ENCODE data around the gene ANXA6. TPM values are rescaled to one million over a fixed set of nuclear protein-coding genes. Genes with fewer than 3 reads are reported as not detected.

The ANXA6 gene
- total RNA-seq, 2 experiments from 2014 or later = 481 to 495 TPM

DNA sequence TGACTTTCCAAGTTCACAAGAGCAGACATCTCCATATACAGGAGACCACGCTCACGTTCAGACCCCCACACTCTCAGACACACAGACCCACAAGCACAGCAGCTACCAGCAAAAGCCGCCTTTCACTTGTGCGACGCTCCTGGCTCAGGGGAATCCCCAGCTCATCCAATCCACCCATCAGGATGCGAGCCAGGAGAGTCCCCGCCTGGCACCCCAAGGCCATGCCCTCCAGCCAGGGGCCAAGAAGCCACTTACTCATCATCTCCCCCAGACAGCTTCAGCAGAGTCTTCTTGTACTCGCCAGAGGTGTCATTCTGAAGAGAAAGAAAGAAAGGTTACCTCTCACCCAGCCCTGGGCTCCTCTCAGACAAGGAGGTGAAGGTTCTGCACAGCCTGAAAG, 29.7 kb downstream of the ANXA6 start:
- no peak for DNase-seq
- H3K27me3 Mint-ChIP-seq (ENCODE audit: low read depth) = no peaks in the 10 kb centered on the region
- H3K4me1 Mint-ChIP-seq (ENCODE audit: low read depth) = peaks cover 57% of the 10 kb centered on the region
- no peaks in the 10 kb centered on the region for H3K9me3 Mint-ChIP-seq (ENCODE audit: insufficient read depth)
- H3K36me3 Mint-ChIP-seq (ENCODE audit: low read depth) = peaks cover 85% of the 10 kb centered on the region
- ATAC-seq = no peak
- POLR2A ChIA-PET = no interaction called here
- peak overlapping the region; percentile 47 for H3K27ac Mint-ChIP-seq
- CTCF ChIA-PET = interaction anchor here (3.4 to 10.2 kb wide), 4 partner anchors 13 to 110 kb away, joined by 43 to 491 read pairs (median 137); partner anchors contain the start of gene ANXA6
- no peak overlapping the region for H3K4me3 Mint-ChIP-seq

DNA sequence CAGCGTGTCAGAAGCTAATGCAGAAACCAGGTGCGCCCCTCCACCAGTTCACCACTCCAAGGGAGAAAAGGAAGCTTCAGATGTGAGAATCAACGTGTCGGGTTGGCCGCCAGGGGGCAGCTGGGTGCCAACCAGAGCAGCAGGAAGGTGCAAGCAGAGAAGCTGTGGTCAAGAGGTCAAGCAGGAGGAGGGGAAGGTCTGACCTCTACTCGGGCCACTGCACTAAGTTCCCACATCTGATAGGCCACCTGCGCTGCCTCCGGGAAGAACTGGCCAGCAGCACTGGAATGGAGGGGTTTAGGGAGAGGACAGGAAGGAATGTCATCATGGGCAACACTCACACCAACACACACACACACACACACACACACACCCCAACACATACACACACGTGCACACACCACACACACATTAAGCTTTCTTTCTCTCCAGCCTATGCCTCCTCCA, 31.4 kb downstream of the ANXA6 start:
- no peak overlapping the region for H3K4me3 Mint-ChIP-seq
- CTCF ChIA-PET = interaction anchor here (0.7 to 10.2 kb wide), 47 partner anchors 9 to 676 kb away, joined by 3 to 491 read pairs (median 7); partner anchors contain the start of genes ANXA6, CCDC69, RPS14 and TNIP1
- POLR2A ChIA-PET = interaction anchor here (0.7 to 2.4 kb wide), 10 partner anchors 15 to 112 kb away, joined by 3 to 16 read pairs (median 5); partner anchors contain the start of genes ANXA6 and CCDC69
- H3K4me1 Mint-ChIP-seq (ENCODE audit: low read depth) = peaks cover 43% of the 10 kb centered on the region
- no peaks in the 10 kb centered on the region for H3K27me3 Mint-ChIP-seq (ENCODE audit: low read depth)
- H3K36me3 Mint-ChIP-seq (ENCODE audit: low read depth) = peaks cover 84% of the 10 kb centered on the region
- ATAC-seq (peak; percentile 67), DNase-seq (peak; percentile 78)
- H3K9me3 Mint-ChIP-seq (ENCODE audit: insufficient read depth) = no peaks in the 10 kb centered on the region
- H3K27ac Mint-ChIP-seq = peak overlapping the region; percentile 88

DNA sequence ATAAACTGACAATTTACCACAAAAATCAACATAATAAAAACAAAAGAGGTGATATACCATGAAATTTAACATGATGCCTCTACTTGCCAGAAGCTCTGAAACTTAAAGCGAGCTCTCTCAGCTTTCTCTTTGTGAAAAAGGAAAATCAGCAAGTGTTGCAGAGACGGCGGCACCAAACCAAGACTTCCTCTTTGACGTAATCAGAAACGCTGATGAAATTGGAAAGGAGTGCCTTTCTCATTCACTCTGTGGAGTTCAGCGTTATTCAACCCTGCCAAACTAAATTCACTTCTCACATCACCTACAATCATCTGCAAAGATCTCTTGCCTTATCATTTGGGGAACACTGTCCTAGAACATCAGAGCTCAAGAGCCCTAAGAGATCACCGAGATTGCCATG, 32.2 kb downstream of the ANXA6 start:
- ATAC-seq (peak; percentile 59), DNase-seq (peak; percentile 55)
- Mint-ChIP-seq H3K36me3 (ENCODE audit: low read depth) (peaks cover 83% of the 10 kb centered on the region), H3K27ac (peak overlapping the region; percentile 88), H3K9me3 (ENCODE audit: insufficient read depth) (no peaks in the 10 kb centered on the region), H3K27me3 (ENCODE audit: low read depth) (no peaks in the 10 kb centered on the region), H3K4me3 (peak overlapping the region; percentile 28), H3K4me1 (ENCODE audit: low read depth) (peaks cover 39% of the 10 kb centered on the region)
- ChIA-PET POLR2A (interaction anchor here (0.6 to 2.4 kb wide), 9 partner anchors 16 to 127 kb away, joined by 3 to 16 read pairs (median 6); partner anchors contain the start of gene ANXA6), CTCF (interaction anchor here (0.7 to 10.2 kb wide), 46 partner anchors 10 to 676 kb away, joined by 3 to 491 read pairs (median 7); partner anchors contain the start of genes ANXA6, CCDC69, GM2A and RPS14)

DNA sequence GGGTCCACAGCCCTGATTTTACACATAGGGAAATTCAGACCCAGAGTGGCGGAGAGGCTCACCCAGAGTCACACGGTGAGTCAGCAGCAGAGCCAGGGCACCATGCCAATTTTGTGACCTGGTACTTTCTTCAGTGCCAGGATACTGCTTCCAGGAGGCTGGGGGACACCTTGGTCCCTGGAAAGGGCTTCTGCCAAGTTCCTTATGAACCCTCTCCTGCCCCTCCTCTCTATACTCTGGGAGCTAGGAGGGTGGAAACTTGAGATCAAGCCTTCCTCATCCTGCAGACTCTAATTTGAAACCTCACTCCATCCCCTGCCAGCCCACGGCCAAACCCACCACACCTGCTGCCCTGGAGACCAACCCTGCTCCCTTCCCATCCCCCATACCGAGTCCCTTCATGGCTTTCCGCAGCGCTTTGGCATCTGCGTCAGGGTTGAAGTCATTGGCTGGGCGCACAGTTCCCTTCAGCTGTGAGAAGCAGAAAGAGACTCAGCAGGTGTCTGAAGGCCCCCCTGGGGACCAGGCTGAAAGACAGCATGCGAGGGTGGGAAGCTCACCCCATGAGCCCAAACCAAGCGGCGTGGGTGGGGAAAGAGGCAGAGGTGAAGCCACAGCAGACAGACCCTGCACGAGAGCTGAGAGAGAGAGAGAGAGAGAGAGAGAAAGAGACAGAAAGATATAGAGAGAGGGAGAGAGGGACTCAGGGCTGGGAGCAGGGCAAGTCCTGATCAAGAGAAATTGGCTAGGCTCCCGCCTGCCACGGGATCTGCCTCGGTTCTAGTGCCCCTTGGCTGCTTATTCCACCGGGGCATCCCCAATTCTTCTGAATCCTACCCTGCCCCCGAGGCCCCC, 33.5 kb downstream of the ANXA6 start:
- ChIA-PET CTCF (interaction anchor here (2.1 to 10.2 kb wide), 11 partner anchors 9 to 114 kb away, joined by 9 to 491 read pairs (median 33); partner anchors contain the start of genes ANXA6 and CCDC69), POLR2A (interaction anchor here (0.6 to 2.4 kb wide), 2 partner anchors 26 to 116 kb away, joined by 3 to 16 read pairs; no protein-coding TSS in a partner anchor)
- H3K4me1 Mint-ChIP-seq (ENCODE audit: low read depth) = peaks cover 39% of the 10 kb centered on the region
- H3K9me3 Mint-ChIP-seq (ENCODE audit: insufficient read depth) = no peaks in the 10 kb centered on the region
- H3K36me3 Mint-ChIP-seq (ENCODE audit: low read depth) = peaks cover 84% of the 10 kb centered on the region
- no peak overlapping the region for H3K4me3 Mint-ChIP-seq
- no peaks in the 10 kb centered on the region for H3K27me3 Mint-ChIP-seq (ENCODE audit: low read depth)
- no peak for DNase-seq
- ATAC-seq = no peak
- H3K27ac Mint-ChIP-seq = peak overlapping the region; percentile 82

DNA sequence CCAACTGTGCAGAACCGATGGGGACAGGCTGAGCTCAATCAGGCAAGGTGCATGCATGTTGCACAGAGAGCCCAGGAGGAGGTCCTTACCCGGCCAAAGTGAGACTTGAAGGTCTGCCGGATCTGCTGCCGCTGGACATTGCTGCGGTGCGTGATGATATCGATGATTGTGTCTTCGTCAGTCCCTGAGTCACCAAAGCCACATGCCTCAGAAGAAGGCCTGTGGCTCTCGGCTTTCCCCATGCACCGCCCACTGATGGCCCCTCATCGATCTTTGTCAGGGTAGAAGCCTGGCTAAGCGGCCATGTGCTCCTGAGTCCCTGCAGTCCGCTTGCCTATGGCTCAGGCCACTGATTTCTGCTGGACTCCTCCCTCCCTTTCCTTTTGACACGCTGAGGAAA, 34.8 kb downstream of the ANXA6 start:
- POLR2A ChIA-PET = no interaction called here
- H3K36me3 Mint-ChIP-seq (ENCODE audit: low read depth) = peaks cover 81% of the 10 kb centered on the region
- no peak overlapping the region for H3K4me3 Mint-ChIP-seq
- H3K9me3 Mint-ChIP-seq (ENCODE audit: insufficient read depth) = no peaks in the 10 kb centered on the region
- H3K27ac Mint-ChIP-seq = peak overlapping the region; percentile 13
- no peak for ATAC-seq
- no peaks in the 10 kb centered on the region for H3K27me3 Mint-ChIP-seq (ENCODE audit: low read depth)
- CTCF ChIA-PET = interaction anchor here (0.7 to 10.2 kb wide), 5 partner anchors 30 to 118 kb away, joined by 3 to 491 read pairs (median 10); partner anchors contain the start of gene ANXA6
- peaks cover 39% of the 10 kb centered on the region for H3K4me1 Mint-ChIP-seq (ENCODE audit: low read depth)
- DNase-seq = no peak

DNA sequence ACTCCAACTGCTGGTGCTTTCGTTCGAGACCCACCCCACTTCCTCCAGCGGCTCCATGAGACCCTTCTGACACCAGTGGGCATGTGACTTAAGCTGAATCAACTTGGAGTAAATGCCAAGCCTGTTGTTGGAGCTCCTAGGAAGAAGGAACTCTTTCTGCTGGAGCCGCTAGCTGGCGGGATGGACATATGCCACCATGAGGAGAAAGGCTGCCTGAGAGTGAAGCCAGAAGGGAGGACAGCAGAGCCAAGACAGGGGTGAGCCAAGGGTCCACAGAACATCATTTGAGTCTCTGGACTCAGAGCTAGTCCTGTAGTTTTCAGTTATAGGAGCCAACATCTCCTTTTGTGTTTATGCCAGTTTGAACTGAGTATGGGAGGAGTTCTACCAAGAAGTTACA, 35.9 kb downstream of the ANXA6 start:
- ATAC-seq (no peak), DNase-seq (no peak)
- H3K36me3 Mint-ChIP-seq (ENCODE audit: low read depth) = peaks cover 83% of the 10 kb centered on the region
- no peaks in the 10 kb centered on the region for H3K9me3 Mint-ChIP-seq (ENCODE audit: insufficient read depth)
- CTCF ChIA-PET = interaction anchor here (0.9 to 10.2 kb wide), 4 partner anchors 26 to 72 kb away, joined by 3 to 491 read pairs (median 6); no protein-coding TSS in a partner anchor
- no peak overlapping the region for H3K4me3 Mint-ChIP-seq
- no peaks in the 10 kb centered on the region for H3K27me3 Mint-ChIP-seq (ENCODE audit: low read depth)
- POLR2A ChIA-PET = no interaction called here
- H3K4me1 Mint-ChIP-seq (ENCODE audit: low read depth) = peaks cover 30% of the 10 kb centered on the region
- H3K27ac Mint-ChIP-seq = no peak overlapping the region

DNA sequence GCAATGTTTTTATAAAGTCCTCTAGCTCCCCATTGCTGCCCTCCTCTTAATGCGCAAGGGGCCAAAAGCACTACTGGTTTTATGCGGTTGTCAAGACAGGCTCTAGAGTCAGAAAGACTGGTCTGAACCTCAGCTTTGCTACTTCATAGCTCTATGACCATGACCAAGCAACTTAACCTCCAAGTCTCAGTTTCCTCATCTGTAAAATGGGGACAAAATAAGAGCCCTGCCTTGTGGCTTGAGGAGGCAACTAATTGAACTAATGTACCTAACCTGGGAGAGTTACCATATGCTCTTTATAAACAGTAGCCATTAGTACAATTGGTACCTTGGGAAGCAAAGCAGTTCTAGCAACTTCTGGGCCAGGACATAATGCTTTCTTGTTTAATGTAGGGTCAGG, 36.5 kb downstream of the ANXA6 start:
- no peaks in the 10 kb centered on the region for H3K27me3 Mint-ChIP-seq (ENCODE audit: low read depth)
- no peak for ATAC-seq
- peaks cover 25% of the 10 kb centered on the region for H3K4me1 Mint-ChIP-seq (ENCODE audit: low read depth)
- no peaks in the 10 kb centered on the region for H3K9me3 Mint-ChIP-seq (ENCODE audit: insufficient read depth)
- no peak for DNase-seq
- no peak overlapping the region for H3K4me3 Mint-ChIP-seq
- ChIA-PET POLR2A (no interaction called here), CTCF (interaction anchor here (1.3 to 10.2 kb wide), 3 partner anchors 45 to 71 kb away, joined by 3 to 491 read pairs (median 10); no protein-coding TSS in a partner anchor)
- H3K27ac Mint-ChIP-seq = no peak overlapping the region
- H3K36me3 Mint-ChIP-seq (ENCODE audit: low read depth) = peaks cover 82% of the 10 kb centered on the region

DNA sequence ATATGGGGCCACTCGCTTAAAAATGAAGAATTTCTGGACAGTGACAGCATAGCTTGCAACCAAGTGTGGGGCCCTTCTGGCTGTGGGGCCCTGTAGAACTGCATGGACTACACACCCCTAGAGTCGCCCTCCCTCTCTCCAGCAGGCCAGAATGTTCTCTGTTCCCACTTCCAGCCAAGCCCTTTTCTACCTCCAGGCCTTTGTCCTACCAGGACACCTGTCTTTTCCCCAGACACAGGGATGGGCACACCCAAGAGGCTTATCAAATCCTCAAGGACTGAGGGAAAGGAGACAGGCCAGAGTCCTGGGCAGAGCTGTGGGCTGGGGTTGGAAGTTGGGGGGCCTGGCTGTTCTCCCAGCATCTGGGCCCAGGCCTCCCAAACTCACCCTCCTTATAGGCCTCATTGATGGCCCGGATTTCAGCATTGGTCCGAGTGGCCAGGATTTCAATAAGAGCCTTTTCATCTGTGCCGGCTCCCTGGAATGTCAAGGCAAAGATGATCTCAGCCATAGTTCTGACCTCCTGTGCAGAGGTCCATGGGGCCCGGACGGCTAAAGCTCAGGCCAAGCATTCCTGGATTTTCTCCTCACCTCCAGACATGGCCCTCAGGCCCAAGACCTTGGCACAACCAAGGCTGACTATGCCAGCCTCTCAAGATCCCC, 38.5 kb downstream of the ANXA6 start:
- CTCF ChIA-PET = interaction anchor here (13.4 kb wide), 1 partner anchor 69 kb away, joined by 297 read pairs; no protein-coding TSS in a partner anchor
- ATAC-seq = no peak
- DNase-seq = no peak
- Mint-ChIP-seq H3K4me1 (ENCODE audit: low read depth) (peaks cover 7% of the 10 kb centered on the region), H3K9me3 (ENCODE audit: insufficient read depth) (no peaks in the 10 kb centered on the region), H3K36me3 (ENCODE audit: low read depth) (peaks cover 70% of the 10 kb centered on the region), H3K4me3 (no peak overlapping the region), H3K27me3 (ENCODE audit: low read depth) (no peaks in the 10 kb centered on the region), H3K27ac (no peak overlapping the region)
- POLR2A ChIA-PET = interaction anchor here (0.9 kb wide), 1 partner anchor 56 kb away, joined by 3 read pairs; no protein-coding TSS in a partner anchor

DNA sequence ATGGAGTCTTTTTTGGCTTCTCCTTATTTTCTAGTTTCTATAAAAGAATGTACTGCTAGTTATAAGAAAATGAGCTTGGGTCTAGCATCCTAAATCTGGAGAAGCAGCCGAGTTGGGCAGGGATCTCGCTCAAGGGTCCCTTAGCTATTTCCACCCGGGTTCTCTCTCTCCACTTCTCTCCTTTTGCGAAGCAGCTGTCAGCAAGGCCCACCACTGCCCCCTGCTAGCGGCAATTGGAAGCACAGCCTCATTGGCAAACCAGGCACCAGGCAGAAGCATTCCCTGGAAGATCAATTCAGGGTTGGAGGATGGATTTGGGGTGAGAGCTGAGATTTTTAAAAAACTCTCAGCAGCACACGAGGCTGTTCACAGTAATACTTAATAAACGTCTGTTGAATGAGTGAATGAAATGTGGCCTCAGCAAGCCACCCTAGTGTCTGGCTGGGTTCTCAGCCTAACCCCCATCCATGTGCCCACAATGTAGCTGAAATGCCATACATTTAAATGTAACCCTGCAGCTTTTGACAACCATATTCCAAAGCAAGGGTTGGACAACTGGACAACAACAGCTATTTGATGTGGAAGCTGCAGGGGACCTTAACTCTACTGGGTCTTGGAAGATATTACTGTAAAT, 42.2 kb downstream of the ANXA6 start:
- no peaks in the 10 kb centered on the region for H3K27me3 Mint-ChIP-seq (ENCODE audit: low read depth)
- peaks cover 2% of the 10 kb centered on the region for H3K4me1 Mint-ChIP-seq (ENCODE audit: low read depth)
- no peak overlapping the region for H3K4me3 Mint-ChIP-seq
- ATAC-seq (peak; percentile 76), DNase-seq (peak; percentile 77)
- H3K27ac Mint-ChIP-seq = peak overlapping the region; percentile 61
- ChIA-PET POLR2A (interaction anchor here (0.6 to 1.1 kb wide), 5 partner anchors 14 to 124 kb away, joined by 3 to 4 read pairs (median 3); no protein-coding TSS in a partner anchor), CTCF (interaction anchor here (0.6 to 13.4 kb wide), 65 partner anchors 11 to 665 kb away, joined by 3 to 297 read pairs (median 5); partner anchors contain the start of genes ANXA6, DCTN4, IRGM and TNIP1)
- H3K36me3 Mint-ChIP-seq (ENCODE audit: low read depth) = peaks cover 54% of the 10 kb centered on the region
- no peaks in the 10 kb centered on the region for H3K9me3 Mint-ChIP-seq (ENCODE audit: insufficient read depth)

DNA sequence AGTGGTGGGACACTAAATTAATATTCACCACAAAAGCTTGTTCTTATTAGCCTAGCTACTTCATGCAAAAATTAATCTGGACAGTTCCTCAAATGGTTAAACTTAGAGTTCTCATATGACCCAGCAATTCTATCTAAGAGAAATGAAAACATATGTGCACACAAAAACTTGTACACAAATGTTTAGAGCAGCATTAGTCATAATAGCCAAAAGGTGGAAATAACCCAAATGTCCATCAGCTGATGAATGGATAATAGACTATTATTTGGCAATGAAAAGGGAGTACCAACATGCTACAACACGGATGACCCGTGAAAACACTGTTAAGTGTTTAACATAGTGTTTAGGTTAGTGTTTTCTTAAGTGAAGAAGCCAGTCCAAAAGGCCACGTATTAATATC, 43.9 kb downstream of the ANXA6 start:
- no peak for ATAC-seq
- POLR2A ChIA-PET = no interaction called here

DNA sequence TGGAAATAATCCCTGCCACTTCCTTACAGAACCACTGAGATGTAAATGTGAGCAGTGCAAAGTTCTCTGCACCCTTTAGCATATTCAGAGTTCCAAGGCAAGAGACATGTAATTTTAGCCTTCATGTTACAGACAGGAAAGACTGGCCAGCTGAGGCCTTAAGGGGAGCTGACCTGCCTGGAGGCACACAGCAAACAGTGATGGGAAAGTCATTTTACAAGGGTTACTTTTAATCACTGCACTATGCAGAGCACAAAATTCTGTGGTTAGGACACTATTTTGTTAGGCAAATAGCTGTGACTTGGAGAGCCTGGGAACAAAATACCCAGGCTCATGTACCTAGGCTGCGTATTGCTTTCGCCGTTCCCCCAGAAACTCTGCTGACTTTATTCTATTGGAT, 46.6 kb downstream of the ANXA6 start:
- no peak for DNase-seq
- H3K4me3 Mint-ChIP-seq = no peak overlapping the region
- peaks cover 2% of the 10 kb centered on the region for H3K4me1 Mint-ChIP-seq (ENCODE audit: low read depth)
- no peaks in the 10 kb centered on the region for H3K27me3 Mint-ChIP-seq (ENCODE audit: low read depth)
- ChIA-PET CTCF (interaction anchor here (0.7 to 13.4 kb wide), 3 partner anchors 15 to 61 kb away, joined by 4 to 297 read pairs (median 6); no protein-coding TSS in a partner anchor), POLR2A (no interaction called here)
- H3K9me3 Mint-ChIP-seq (ENCODE audit: insufficient read depth) = no peaks in the 10 kb centered on the region
- no peak overlapping the region for H3K27ac Mint-ChIP-seq
- no peak for ATAC-seq
- peaks cover 63% of the 10 kb centered on the region for H3K36me3 Mint-ChIP-seq (ENCODE audit: low read depth)

More for the DNA sequence above, 43.9 kb downstream of the ANXA6 start:
- Mint-ChIP-seq H3K4me3 (no peak overlapping the region), H3K27me3 (ENCODE audit: low read depth) (no peaks in the 10 kb centered on the region), H3K4me1 (ENCODE audit: low read depth) (peaks cover 2% of the 10 kb centered on the region), H3K36me3 (ENCODE audit: low read depth) (peaks cover 58% of the 10 kb centered on the region), H3K27ac (no peak overlapping the region), H3K9me3 (ENCODE audit: insufficient read depth) (no peaks in the 10 kb centered on the region)
- no peak for DNase-seq
- CTCF ChIA-PET = interaction anchor here (0.8 to 13.4 kb wide), 8 partner anchors 12 to 64 kb away, joined by 3 to 297 read pairs (median 70); partner anchors contain the start of gene TNIP1

Measured in activated CD8-positive, alpha-beta T cell treated with anti-CD3 and anti-CD28 coated beads, Interleukin-2, amount 10 ng/mL, durations not matched to agents 7 days and 5 days (primary cell).